Measurements from ENCODE around the gene MRPL39.

Gene MRPL39

GRCh38 chr21:25584833-25585676 is 22.2 kb downstream of the MRPL39 start:
- ChIA-PET POLR2A (interaction anchor here (0.7 kb wide), 1 partner anchor 129 kb away, joined by 3 read pairs; no protein-coding TSS in a partner anchor), CTCF (interaction anchor here (1.0 to 4.5 kb wide), 3 partner anchors 10 to 22 kb away, joined by 3 to 13 read pairs (median 11); partner anchors contain the start of gene MRPL39)
- Histone ChIP-seq H3K9me3 (ENCODE audit: control extremely low read depth in 1 of 5, control insufficient read depth in 4 of 5, insufficient read depth in 2 of 5, low read depth in 1 of 5, low read length in 4 of 5) (no peaks in the 10 kb centered on the region), H3K36me3 (ENCODE audit: control insufficient read depth in 4 of 4, insufficient read depth in 4 of 4, low read length in 3 of 4) (peaks cover 9 to 43% (median 15%) of the 10 kb centered on the region in 4 experiments), H3K4me3 (ENCODE audit: control insufficient read depth in 1 of 7, extremely low read depth in 1 of 7, insufficient read depth in 4 of 7, low read depth in 2 of 7, low read length in 6 of 7) (no peak overlapping the region), H3K27ac (ENCODE audit: insufficient read depth in 1 of 2, low read depth in 1 of 2, low read length in 2 of 2, poor library complexity in 1 of 2, severe bottlenecking in 2 of 2) (no peak overlapping the region), H3K4me1 (ENCODE audit: control extremely low read depth in 1 of 4, control insufficient read depth in 4 of 4, insufficient read depth in 4 of 4, low read length in 3 of 4) (peaks cover 0 to 5% (median under 1%) of the 10 kb centered on the region in 4 experiments), H3K27me3 (replicated peaks in 2 of 5; ENCODE audit: control insufficient read depth in 4 of 5, insufficient read depth in 5 of 5, low read length in 4 of 5) (no peaks in the 10 kb centered on the region)
- no peak for DNase-seq
- WGBS (ENCODE audit: insufficient coverage), result 93% methylated on average over 3 of the region's 7 CpGs

GRCh38 chr21:25583370-25584130 is 23.7 kb downstream of the MRPL39 start:
- no peak for DNase-seq
- WGBS (ENCODE audit: insufficient coverage), result no CpG with 5 or more reads among the region's 5 CpGs
- H3K27ac ChIP-seq (ENCODE audit: insufficient read depth in 1 of 2, low read depth in 1 of 2, low read length in 2 of 2, poor library complexity in 1 of 2, severe bottlenecking in 2 of 2), result no peak overlapping the region
- ChIA-PET CTCF (interaction anchor here (1.2 to 4.5 kb wide), 3 partner anchors 9 to 26 kb away, joined by 4 to 13 read pairs (median 11); partner anchors contain the start of gene MRPL39), POLR2A (no interaction called here)
- H3K9me3 ChIP-seq (ENCODE audit: control extremely low read depth in 1 of 5, control insufficient read depth in 4 of 5, insufficient read depth in 2 of 5, low read depth in 1 of 5, low read length in 4 of 5), result no peaks in the 10 kb centered on the region
- H3K36me3 ChIP-seq (ENCODE audit: control insufficient read depth in 4 of 4, insufficient read depth in 4 of 4, low read length in 3 of 4), result peaks cover 9 to 32% (median 12%) of the 10 kb centered on the region in 4 experiments
- no peak overlapping the region for H3K4me3 ChIP-seq (ENCODE audit: control insufficient read depth in 1 of 7, extremely low read depth in 1 of 7, insufficient read depth in 4 of 7, low read depth in 2 of 7, low read length in 6 of 7)
- no peaks in the 10 kb centered on the region for H3K27me3 ChIP-seq (replicated peaks in 2 of 5; ENCODE audit: control insufficient read depth in 4 of 5, insufficient read depth in 5 of 5, low read length in 4 of 5)
- peaks cover 0 to 2% (median 0%) of the 10 kb centered on the region in 4 experiments for H3K4me1 ChIP-seq (ENCODE audit: control extremely low read depth in 1 of 4, control insufficient read depth in 4 of 4, insufficient read depth in 4 of 4, low read length in 3 of 4)

GRCh38 chr21:25582888-25583287 is 24.4 kb downstream of the MRPL39 start:
- Histone ChIP-seq H3K4me1 (ENCODE audit: control extremely low read depth in 1 of 4, control insufficient read depth in 4 of 4, insufficient read depth in 4 of 4, low read length in 3 of 4) (peaks cover 0 to 2% (median 0%) of the 10 kb centered on the region in 4 experiments), H3K4me3 (ENCODE audit: control insufficient read depth in 1 of 7, extremely low read depth in 1 of 7, insufficient read depth in 4 of 7, low read depth in 2 of 7, low read length in 6 of 7) (no peak overlapping the region), H3K27ac (ENCODE audit: insufficient read depth in 1 of 2, low read depth in 1 of 2, low read length in 2 of 2, poor library complexity in 1 of 2, severe bottlenecking in 2 of 2) (no peak overlapping the region), H3K27me3 (replicated peaks in 2 of 5; ENCODE audit: control insufficient read depth in 4 of 5, insufficient read depth in 5 of 5, low read length in 4 of 5) (no peaks in the 10 kb centered on the region), H3K9me3 (ENCODE audit: control extremely low read depth in 1 of 5, control insufficient read depth in 4 of 5, insufficient read depth in 2 of 5, low read depth in 1 of 5, low read length in 4 of 5) (no peaks in the 10 kb centered on the region), H3K36me3 (ENCODE audit: control insufficient read depth in 4 of 4, insufficient read depth in 4 of 4, low read length in 3 of 4) (peaks cover 9 to 37% (median 13%) of the 10 kb centered on the region in 4 experiments)
- DNase-seq, result no peak
- POLR2A ChIA-PET, result no interaction called here
- WGBS (ENCODE audit: insufficient coverage), result 97% methylated on average over 4 of the region's 5 CpGs
- CTCF ChIA-PET, result interaction anchor here (1.2 to 4.5 kb wide), 3 partner anchors 8 to 27 kb away, joined by 4 to 13 read pairs (median 11); partner anchors contain the start of gene MRPL39

GRCh38 chr21:25582164-25582790 is 25.0 kb downstream of the MRPL39 start:
- Histone ChIP-seq H3K4me3 (ENCODE audit: control insufficient read depth in 1 of 7, extremely low read depth in 1 of 7, insufficient read depth in 4 of 7, low read depth in 2 of 7, low read length in 6 of 7) (no peak overlapping the region), H3K4me1 (ENCODE audit: control extremely low read depth in 1 of 4, control insufficient read depth in 4 of 4, insufficient read depth in 4 of 4, low read length in 3 of 4) (peaks cover 0 to 2% (median 0%) of the 10 kb centered on the region in 4 experiments), H3K27me3 (replicated peaks in 2 of 5; ENCODE audit: control insufficient read depth in 4 of 5, insufficient read depth in 5 of 5, low read length in 4 of 5) (no peaks in the 10 kb centered on the region), H3K36me3 (ENCODE audit: control insufficient read depth in 4 of 4, insufficient read depth in 4 of 4, low read length in 3 of 4) (peaks cover 5 to 36% (median 12%) of the 10 kb centered on the region in 4 experiments), H3K9me3 (ENCODE audit: control extremely low read depth in 1 of 5, control insufficient read depth in 4 of 5, insufficient read depth in 2 of 5, low read depth in 1 of 5, low read length in 4 of 5) (no peaks in the 10 kb centered on the region), H3K27ac (ENCODE audit: insufficient read depth in 1 of 2, low read depth in 1 of 2, low read length in 2 of 2, poor library complexity in 1 of 2, severe bottlenecking in 2 of 2) (no peak overlapping the region)
- ChIA-PET CTCF (interaction anchor here (1.0 to 3.4 kb wide), 2 partner anchors 24 to 25 kb away, joined by 5 to 11 read pairs; partner anchors contain the start of gene MRPL39), POLR2A (no interaction called here)
- DNase-seq, result no peak
- 100% methylated on average over 1 of the region's 3 CpGs for WGBS (ENCODE audit: insufficient coverage)

GRCh38 chr21:25581582-25581981 is 25.7 kb downstream of the MRPL39 start:
- 80% methylated on average over 1 of the region's 3 CpGs for WGBS (ENCODE audit: insufficient coverage)
- CTCF ChIA-PET, result interaction anchor here (1.0 kb wide), 1 partner anchor 25 kb away, joined by 5 read pairs; no protein-coding TSS in a partner anchor
- no peak for DNase-seq
- Histone ChIP-seq H3K4me1 (ENCODE audit: control extremely low read depth in 1 of 4, control insufficient read depth in 4 of 4, insufficient read depth in 4 of 4, low read length in 3 of 4) (peaks cover 0 to 2% (median 0%) of the 10 kb centered on the region in 4 experiments), H3K36me3 (ENCODE audit: control insufficient read depth in 4 of 4, insufficient read depth in 4 of 4, low read length in 3 of 4) (peaks cover 4 to 32% (median 9%) of the 10 kb centered on the region in 4 experiments), H3K27me3 (replicated peaks in 2 of 5; ENCODE audit: control insufficient read depth in 4 of 5, insufficient read depth in 5 of 5, low read length in 4 of 5) (no peaks in the 10 kb centered on the region), H3K4me3 (ENCODE audit: control insufficient read depth in 1 of 7, extremely low read depth in 1 of 7, insufficient read depth in 4 of 7, low read depth in 2 of 7, low read length in 6 of 7) (no peak overlapping the region), H3K27ac (ENCODE audit: insufficient read depth in 1 of 2, low read depth in 1 of 2, low read length in 2 of 2, poor library complexity in 1 of 2, severe bottlenecking in 2 of 2) (no peak overlapping the region), H3K9me3 (ENCODE audit: control extremely low read depth in 1 of 5, control insufficient read depth in 4 of 5, insufficient read depth in 2 of 5, low read depth in 1 of 5, low read length in 4 of 5) (no peaks in the 10 kb centered on the region)
- POLR2A ChIA-PET, result no interaction called here

- Histone ChIP-seq H3K36me3 (ENCODE audit: control insufficient read depth in 4 of 4, insufficient read depth in 4 of 4, low read length in 3 of 4) (peaks cover 0 to 32% (median 5%) of the 10 kb centered on the region in 4 experiments), H3K4me1 (ENCODE audit: control extremely low read depth in 1 of 4, control insufficient read depth in 4 of 4, insufficient read depth in 4 of 4, low read length in 3 of 4) (peaks cover 0 to 2% (median 0%) of the 10 kb centered on the region in 4 experiments), H3K9me3 (ENCODE audit: control extremely low read depth in 1 of 5, control insufficient read depth in 4 of 5, insufficient read depth in 2 of 5, low read depth in 1 of 5, low read length in 4 of 5) (no peaks in the 10 kb centered on the region), H3K4me3 (ENCODE audit: control insufficient read depth in 1 of 7, extremely low read depth in 1 of 7, insufficient read depth in 4 of 7, low read depth in 2 of 7, low read length in 6 of 7) (no peak overlapping the region), H3K27me3 (replicated peaks in 2 of 5; ENCODE audit: control insufficient read depth in 4 of 5, insufficient read depth in 5 of 5, low read length in 4 of 5) (no peaks in the 10 kb centered on the region), H3K27ac (ENCODE audit: insufficient read depth in 1 of 2, low read depth in 1 of 2, low read length in 2 of 2, poor library complexity in 1 of 2, severe bottlenecking in 2 of 2) (no peak overlapping the region)
- ChIA-PET CTCF (interaction anchor here (1.0 kb wide), 1 partner anchor 34 kb away, joined by 3 read pairs; no protein-coding TSS in a partner anchor), POLR2A (no interaction called here)
- WGBS (ENCODE audit: insufficient coverage), result 92% methylated on average over 2 of the region's 4 CpGs
- no peak for DNase-seq
Observed at GRCh38 chr21:25580912-25581260, 26.4 kb downstream of the MRPL39 start.

All from common myeloid progenitor, CD34-positive (primary cell).